ENCODE measurements around the gene GUCY2C. TPM values are rescaled to one million over a fixed set of nuclear protein-coding genes. Genes with fewer than 3 reads are reported as not detected.

Gene GUCY2C
- total RNA-seq, 1 experiment from 2014 or later: not detected

DNA sequence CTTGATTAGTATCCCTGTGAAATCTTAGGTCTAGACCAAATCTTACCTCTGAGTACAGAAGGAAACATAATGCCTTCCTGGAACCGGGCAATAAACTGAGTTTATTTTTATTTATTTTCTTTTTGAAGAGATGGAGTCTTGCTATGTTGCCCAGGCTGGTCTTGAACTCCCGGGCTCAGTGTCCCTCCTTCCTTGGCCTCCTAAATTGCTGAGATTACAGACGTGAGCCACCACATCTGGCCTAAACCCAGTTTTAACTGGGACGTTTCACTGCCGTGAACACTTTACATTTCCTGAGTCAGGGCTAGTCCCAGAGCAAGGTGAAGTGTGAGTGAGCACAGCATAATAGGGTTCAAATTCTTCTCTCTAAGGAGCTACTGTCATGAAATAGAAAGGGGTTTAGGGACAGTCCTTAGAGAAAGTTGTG is 671 bp downstream of the GUCY2C start:
- ChIA-PET CTCF (no interaction called here), POLR2A (ENCODE audit: unreplicated experiment) (no interaction called here)
- Histone ChIP-seq H4K20me1 (ENCODE audit: low read length) (no peaks in the 10 kb centered on the region), H3K36me3 (ENCODE audit: low read depth, low read length) (no peaks in the 10 kb centered on the region), H3K4me1 (ENCODE audit: insufficient read depth, low read length) (no peaks in the 10 kb centered on the region), H3K9me3 (ENCODE audit: low read length) (no peaks in the 10 kb centered on the region), H3K9me2 (replicated peaks; ENCODE audit: low read length) (no peaks in the 10 kb centered on the region), H3K4me2 (ENCODE audit: low read length) (no peak overlapping the region), H3K9ac (ENCODE audit: low read length) (no peak overlapping the region), H3K27me3 (ENCODE audit: low read length) (peaks cover 15% of the 10 kb centered on the region; the same call in 1 of the 2 replicates), H2AFZ (ENCODE audit: low read length) (no peak overlapping the region), H3F3A (ENCODE audit: low read length, unreplicated experiment) (no peaks in the 10 kb centered on the region), H3K4me3 (ENCODE audit: low read length) (no peak overlapping the region), H3K27ac (ENCODE audit: low read length) (no peak overlapping the region), H3K79me2 (ENCODE audit: low read length) (no peaks in the 10 kb centered on the region)
- no peak for DNase-seq
- intact Hi-C loops (cut with micrococcal nuclease): no loop called here
- BruUV-seq (replicated peaks): no TSS peak
- no peak for ATAC-seq
- TF ChIP-seq EZH2phosphoT487 (IDR thresholded peaks at IDR 0.05; ENCODE audit: borderline replicate concordance, low read length) (no peak), EZH2 (IDR thresholded peaks at IDR 0.05; ENCODE audit: low read length, unreplicated experiment) (no peak)
- TF ChIP-seq, protein P1, sequence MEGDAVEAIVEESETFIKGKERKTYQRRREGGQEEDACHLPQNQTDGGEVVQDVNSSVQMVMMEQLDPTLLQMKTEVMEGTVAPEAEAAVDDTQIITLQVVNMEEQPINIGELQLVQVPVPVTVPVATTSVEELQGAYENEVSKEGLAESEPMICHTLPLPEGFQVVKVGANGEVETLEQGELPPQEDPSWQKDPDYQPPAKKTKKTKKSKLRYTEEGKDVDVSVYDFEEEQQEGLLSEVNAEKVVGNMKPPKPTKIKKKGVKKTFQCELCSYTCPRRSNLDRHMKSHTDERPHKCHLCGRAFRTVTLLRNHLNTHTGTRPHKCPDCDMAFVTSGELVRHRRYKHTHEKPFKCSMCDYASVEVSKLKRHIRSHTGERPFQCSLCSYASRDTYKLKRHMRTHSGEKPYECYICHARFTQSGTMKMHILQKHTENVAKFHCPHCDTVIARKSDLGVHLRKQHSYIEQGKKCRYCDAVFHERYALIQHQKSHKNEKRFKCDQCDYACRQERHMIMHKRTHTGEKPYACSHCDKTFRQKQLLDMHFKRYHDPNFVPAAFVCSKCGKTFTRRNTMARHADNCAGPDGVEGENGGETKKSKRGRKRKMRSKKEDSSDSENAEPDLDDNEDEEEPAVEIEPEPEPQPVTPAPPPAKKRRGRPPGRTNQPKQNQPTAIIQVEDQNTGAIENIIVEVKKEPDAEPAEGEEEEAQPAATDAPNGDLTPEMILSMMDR (conservative IDR thresholded peaks at IDR 0.05; ENCODE audit: low read depth, low read length): no peak

DNA sequence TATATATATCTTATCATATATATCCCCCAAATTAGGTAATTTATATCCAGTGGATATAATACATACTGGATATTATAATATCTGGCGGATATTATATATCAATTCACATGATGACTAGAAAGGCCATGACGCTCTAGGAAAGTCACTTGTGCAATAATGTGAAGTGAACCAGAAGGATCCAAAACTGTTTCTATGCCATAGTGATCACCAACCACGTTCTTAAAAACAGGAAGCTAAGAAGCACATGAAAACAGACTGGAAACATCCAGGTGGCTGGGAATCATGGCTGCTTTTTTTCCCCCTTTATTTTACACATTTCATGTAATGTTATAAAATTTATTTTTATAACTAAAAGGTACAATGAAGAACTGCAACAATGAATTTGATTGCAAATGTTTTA is 1.4 kb downstream of the GUCY2C start:
- H4K20me1 ChIP-seq (ENCODE audit: low read length): no peaks in the 10 kb centered on the region
- H3K9me3 ChIP-seq (ENCODE audit: low read length): no peaks in the 10 kb centered on the region
- ATAC-seq: no peak
- H3K27me3 ChIP-seq (ENCODE audit: low read length): peaks cover 10% of the 10 kb centered on the region; the same call in 1 of the 2 replicates
- H3K79me2 ChIP-seq (ENCODE audit: low read length): no peaks in the 10 kb centered on the region
- POLR2A ChIA-PET (ENCODE audit: unreplicated experiment): no interaction called here
- no peak overlapping the region for H2AFZ ChIP-seq (ENCODE audit: low read length)
- no TSS peak for BruUV-seq (replicated peaks)
- DNase-seq: no peak
- H3K9ac ChIP-seq (ENCODE audit: low read length): no peak overlapping the region
- H3K36me3 ChIP-seq (ENCODE audit: low read depth, low read length): no peaks in the 10 kb centered on the region
- H3F3A ChIP-seq (ENCODE audit: low read length, unreplicated experiment): no peaks in the 10 kb centered on the region
- TF ChIP-seq EZH2 (IDR thresholded peaks at IDR 0.05; ENCODE audit: low read length, unreplicated experiment) (no peak), EZH2phosphoT487 (IDR thresholded peaks at IDR 0.05; ENCODE audit: borderline replicate concordance, low read length) (no peak)
- TF ChIP-seq, protein P1 (conservative IDR thresholded peaks at IDR 0.05; ENCODE audit: low read depth, low read length): no peak
- H3K4me1 ChIP-seq (ENCODE audit: insufficient read depth, low read length): no peaks in the 10 kb centered on the region
- H3K9me2 ChIP-seq (replicated peaks; ENCODE audit: low read length): no peaks in the 10 kb centered on the region
- no peak overlapping the region for H3K4me3 ChIP-seq (ENCODE audit: low read length)
- H3K27ac ChIP-seq (ENCODE audit: low read length): no peak overlapping the region
- CTCF ChIA-PET: no interaction called here
- intact Hi-C loops (cut with micrococcal nuclease): no loop called here
- H3K4me2 ChIP-seq (ENCODE audit: low read length): no peak overlapping the region

DNA sequence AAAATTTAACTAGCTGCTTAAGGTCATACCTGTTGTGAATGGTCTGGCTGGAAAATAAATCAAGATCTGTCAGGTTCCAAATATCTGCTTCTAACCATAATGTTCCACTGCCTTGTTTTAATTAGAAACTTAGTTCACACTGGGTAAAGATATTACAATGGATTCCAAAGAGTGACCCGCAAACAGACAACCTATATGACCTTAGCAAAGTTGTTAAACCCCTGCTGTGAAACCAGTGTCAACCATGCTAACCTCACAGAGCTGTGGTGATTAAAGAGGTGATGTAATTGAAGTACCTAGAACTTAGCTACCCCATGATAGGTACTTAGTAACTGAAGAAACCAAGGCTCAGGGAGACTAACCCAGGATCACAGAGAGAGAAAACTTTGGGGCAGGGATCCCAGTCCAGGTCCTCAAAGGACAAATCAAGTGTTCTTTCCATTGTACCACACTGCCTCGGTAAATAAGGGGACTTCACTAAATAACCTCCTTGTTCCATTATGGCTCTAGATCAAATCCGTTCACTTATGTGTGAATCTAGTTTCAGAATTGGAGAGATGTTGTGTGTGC is 2.2 kb downstream of the GUCY2C start:
- Histone ChIP-seq H3K9me3 (ENCODE audit: low read length) (no peaks in the 10 kb centered on the region), H4K20me1 (ENCODE audit: low read length) (no peaks in the 10 kb centered on the region), H3K27ac (ENCODE audit: low read length) (no peak overlapping the region), H3K9me2 (replicated peaks; ENCODE audit: low read length) (no peaks in the 10 kb centered on the region), H3K36me3 (ENCODE audit: low read depth, low read length) (no peaks in the 10 kb centered on the region), H3K9ac (ENCODE audit: low read length) (no peak overlapping the region), H3K4me1 (ENCODE audit: insufficient read depth, low read length) (no peaks in the 10 kb centered on the region), H3F3A (ENCODE audit: low read length, unreplicated experiment) (no peaks in the 10 kb centered on the region), H3K4me3 (ENCODE audit: low read length) (no peak overlapping the region), H3K27me3 (ENCODE audit: low read length) (peaks cover 9% of the 10 kb centered on the region; the same call in 1 of the 2 replicates), H3K79me2 (ENCODE audit: low read length) (no peaks in the 10 kb centered on the region), H3K4me2 (ENCODE audit: low read length) (no peak overlapping the region), H2AFZ (ENCODE audit: low read length) (no peak overlapping the region)
- DNase-seq (no peak), ATAC-seq (no peak)
- CTCF ChIA-PET: no interaction called here
- TF ChIP-seq, protein P1 (conservative IDR thresholded peaks at IDR 0.05; ENCODE audit: low read depth, low read length): no peak
- TF ChIP-seq EZH2phosphoT487 (IDR thresholded peaks at IDR 0.05; ENCODE audit: borderline replicate concordance, low read length) (no peak), EZH2 (IDR thresholded peaks at IDR 0.05; ENCODE audit: low read length, unreplicated experiment) (no peak)
- BruUV-seq (replicated peaks): no TSS peak
- POLR2A ChIA-PET (ENCODE audit: unreplicated experiment): no interaction called here
- intact Hi-C loops (cut with micrococcal nuclease): no loop called here
